Activated T-helper 1 cell treated with Interleukin-2 at 50 U/mL for 16 hours (primary cell): ENCODE results near the gene DGCR2.
"Not testable (repeated sequence)": the region's sequence is repeated elsewhere in the genome, so short reads cannot be mapped to it uniquely, and the experiment has no call there.

Experiments
- DNase-seq: peaks from one replicate; pipeline ENCODE4 v3.0.0-alpha.2; 2020; ENCODE audit warnings: low read depth

DGCR2 gene

DNA sequence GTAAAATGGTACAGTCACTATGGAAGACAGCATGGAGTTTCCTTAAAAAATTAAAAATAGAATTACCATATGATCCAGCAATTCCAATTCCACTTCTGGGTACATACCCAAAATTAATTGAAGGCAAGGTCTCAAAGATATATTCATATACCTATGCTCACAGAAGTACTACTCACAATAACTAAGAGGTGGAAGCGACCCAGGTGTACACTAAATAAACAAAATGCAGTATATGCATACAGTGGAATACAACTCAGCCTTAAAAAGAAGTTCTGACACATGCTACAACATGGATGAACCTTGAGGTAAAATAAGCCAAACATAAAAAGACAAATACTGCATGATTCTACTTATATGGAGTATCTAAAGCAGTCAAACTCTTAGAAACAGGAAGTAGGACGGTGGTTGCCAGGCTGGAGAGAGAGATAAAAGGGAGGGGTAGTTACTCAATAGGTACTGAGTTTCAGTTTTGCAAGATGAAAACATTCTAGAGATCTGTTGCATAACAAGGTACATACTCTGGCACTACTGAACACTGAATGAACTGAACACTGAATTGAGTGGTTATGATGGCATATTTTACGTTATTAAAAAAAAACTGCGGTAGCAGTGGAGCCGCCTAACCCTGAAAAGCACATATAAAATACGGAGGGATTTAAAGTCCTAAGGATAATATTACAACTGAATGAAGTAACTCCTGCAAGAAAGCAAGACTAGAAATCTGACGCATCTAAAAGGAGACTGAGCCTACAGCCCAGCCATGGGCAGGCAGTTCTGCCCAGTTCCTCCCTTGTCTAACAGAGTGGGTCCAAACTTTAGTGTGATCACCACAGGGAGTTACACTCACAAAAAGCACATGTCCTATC lies 12.8 kb downstream of the DGCR2 start:
- DNase-seq: peak; percentile 30

DNA sequence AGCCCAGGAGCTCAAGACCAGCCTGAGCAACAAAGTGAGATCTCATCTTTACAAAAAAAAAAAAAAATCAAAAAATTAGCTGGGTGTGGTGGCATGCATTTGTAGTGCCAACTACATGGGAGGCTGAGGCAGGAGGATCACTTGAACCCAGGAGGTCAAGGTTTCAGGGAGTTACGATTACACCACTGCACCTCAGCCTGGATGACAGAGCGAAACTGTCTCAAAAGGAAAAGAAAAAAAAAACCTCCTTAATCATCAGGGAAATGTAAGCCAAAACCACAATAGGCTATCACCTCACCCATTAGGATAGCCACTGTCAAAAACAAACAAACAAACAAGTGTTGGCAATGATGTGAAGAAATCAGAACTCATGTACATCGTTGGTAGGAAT lies 13.4 kb downstream of the DGCR2 start:
- DNase-seq: no peak

DNA sequence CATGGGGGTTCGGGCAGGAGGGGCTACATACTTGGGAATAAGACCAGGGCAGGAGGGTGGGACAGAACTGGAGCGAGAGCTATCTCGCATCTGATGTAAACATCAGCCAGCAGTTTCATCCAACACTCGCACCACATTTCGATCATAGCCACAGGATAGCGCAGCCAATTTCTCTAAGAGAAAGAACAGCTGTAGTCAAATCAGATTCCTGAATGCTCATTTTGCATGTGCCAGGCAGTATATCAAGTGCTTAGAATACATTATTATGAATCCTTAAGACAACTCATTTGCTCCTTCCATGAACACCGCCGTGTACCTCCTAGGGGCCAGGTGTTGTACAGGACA lies 14.5 kb downstream of the DGCR2 start:
- DNase-seq: no peak

DNA sequence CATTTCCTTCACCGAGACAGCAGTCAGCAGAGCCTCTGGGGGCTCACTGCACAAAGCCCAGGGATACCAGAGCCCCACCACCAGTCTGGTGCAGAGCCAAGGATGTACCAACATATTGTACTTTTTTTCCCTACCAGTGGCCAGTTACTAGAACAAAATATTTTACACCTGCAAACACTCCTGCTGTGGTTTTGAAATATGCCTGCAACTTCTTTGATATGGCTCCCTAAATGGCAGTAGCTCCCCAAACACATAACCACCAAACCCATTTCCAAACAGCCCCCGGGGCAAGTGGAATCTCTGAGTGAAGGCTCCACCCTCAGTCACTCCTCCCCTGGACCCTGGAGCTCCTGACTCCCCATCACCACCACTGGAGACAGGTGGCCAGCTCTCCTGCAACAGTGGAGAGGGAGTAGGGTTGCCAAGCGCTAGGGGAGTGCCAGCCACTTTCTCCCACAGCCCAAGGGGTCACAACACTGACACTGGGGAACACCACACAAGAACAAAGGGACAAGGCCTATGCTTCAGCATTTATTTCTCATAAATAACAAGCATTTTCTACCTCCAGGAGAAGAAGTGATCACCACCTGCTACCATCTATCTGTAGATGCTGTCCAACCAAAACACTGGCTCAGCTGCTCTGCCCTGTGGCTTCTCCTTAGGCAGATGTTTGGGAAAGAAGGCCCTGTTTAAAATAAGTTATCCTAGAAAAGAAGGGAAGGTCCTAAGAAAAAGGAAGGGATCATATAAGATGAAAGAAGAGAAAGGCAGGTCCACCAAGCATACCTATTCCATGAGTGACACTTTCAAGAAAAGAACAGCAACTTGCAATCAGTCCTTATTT lies 15.1 kb downstream of the DGCR2 start:
- no peak for DNase-seq

DNA sequence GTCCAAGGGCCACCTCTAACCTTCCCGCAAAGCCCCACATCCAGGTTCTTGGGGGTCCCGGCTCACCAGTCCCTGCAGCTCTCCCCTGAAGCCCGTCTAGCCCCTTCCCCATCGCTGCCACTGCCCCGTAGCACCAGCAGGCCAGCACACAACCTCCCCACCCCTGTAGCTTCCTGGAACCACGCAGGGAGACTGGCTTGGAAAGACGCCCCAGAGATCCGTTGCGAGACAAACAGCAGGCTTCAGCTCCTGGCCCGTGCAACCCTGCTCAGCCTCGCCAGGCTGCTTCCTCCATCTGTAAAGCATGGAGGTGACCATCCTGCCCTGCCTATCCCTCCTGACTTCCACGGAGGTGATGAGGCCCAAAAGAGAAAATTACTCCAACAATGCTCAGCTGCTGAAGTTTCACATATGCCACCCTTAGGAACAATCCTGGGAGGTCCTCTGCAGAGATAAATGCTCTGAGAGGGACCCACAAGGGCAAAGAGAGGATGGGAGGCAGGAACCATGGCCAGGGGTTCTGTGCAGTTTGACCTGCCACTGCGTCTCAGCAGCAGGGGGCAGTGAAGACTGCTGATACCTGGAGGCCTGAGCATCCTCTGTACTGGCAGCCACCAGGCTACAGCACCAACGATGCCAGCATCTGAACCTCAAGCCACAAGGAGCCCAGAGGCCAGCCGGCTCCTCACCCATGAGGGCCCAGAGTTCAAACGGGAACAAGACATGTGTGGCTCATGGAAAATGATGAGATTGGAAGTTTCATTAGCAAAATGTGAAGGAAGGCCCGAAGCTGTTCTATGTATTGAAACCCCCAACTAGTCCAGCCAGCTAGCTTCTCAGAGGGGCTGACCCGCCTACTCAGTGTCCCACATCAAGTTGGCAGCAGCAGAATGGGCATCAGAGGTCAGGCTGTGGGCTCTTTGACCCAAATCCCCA lies 16.1 kb downstream of the DGCR2 start:
- DNase-seq: peak; percentile 25

DNA sequence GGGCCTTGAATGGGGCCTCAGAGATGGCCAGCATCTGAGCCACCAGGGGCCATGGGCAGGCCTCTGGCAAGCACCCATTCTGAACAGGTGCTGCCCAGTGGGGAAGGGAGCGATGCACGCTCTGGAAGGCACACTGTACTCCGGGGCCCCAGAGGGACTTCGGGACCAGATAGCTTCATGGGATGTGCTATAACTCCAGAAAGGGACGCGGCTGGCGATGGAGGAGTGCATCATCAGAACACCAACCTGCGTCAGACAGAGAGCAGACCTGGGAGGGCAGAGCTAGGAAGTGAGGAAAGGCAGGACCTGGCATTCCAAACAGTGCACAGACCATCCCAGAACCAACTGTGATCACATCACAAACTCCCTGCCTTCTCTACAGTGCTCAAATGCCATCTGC lies 16.8 kb downstream of the DGCR2 start:
- no peak for DNase-seq

DNA sequence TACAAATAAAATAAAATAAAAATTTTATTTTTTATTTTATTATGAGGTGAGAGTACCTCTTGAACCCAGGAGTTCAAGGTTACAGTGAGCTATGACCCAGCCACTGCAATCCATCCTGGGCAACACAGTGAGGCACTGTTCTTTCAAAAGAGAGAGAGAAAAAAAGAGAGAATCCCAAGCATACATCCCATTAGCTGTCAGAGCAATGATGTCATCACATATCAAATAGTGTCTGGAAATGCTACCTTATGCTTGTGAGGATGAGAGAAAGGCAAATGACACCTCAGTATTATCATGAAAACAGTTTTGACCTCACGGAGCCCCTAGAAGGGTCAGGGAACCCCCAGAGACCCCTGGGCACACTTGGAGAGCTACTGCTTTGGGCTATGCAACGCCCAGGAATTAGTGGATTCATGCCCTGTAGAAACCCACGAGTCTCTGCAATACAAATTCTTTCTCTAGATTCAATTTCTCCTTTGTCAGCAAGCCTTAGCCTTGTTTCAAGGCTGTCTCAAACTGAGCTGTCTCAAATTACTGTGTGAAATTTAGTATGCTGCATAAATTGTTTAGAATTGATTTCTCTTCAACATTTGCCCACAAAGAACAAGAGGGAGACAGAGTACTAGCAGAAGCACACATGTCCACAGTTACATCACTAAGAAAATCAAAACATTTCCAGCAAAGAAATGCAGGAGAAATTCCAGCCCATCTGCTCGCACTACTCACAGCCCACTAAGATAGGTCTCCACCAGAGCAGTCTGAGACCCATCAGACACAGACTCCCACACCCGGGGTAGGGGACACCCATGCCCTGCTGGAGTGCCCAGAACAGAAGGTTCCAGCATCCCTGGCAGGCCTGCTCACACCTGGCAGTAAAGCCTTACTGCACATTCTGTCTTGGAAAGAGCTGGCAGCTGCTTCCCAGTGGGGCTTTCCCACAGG lies 18.1 kb downstream of the DGCR2 start:
- DNase-seq: no peak

DNA sequence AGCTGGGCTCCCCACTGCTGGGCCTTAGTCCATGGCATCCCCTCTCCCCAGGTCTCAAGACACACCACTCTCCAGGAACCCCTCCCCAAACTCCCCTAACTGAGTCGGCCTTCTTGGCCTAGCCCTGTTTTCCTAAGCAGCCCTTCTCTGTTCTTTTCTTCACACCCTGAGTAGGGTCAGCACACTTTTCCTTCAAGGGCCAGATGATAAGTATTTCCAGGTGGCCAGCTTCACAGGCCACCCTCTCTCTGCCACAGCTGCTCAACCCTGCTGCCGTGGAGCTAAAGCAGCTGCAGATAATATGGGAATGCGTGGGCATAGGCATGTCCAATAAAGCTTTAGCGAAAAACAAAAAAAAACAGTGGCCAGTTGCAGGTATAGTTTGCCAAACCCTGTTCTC lies 24.1 kb downstream of the DGCR2 start:
- DNase-seq: no peak

DNA sequence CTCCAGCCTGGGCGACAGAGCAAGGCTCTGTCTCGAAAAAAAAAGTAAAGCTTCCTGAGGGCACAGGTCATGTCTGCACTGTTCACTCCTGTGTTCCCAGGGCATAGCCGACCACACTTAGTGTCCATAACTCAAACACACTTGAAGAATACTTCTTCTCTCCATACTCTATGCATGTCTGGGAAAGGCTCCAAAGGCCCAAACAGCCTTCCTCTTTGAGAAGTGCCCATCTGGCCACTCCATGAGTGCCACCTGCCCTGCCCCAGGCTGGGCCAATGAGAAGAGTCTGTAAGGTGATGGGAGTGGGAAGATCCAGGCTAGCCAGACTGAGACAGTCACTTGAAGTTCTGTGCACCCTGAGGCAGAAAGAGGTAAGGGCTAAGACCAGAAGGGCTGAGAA lies 24.7 kb downstream of the DGCR2 start:
- DNase-seq: no peak

DNA sequence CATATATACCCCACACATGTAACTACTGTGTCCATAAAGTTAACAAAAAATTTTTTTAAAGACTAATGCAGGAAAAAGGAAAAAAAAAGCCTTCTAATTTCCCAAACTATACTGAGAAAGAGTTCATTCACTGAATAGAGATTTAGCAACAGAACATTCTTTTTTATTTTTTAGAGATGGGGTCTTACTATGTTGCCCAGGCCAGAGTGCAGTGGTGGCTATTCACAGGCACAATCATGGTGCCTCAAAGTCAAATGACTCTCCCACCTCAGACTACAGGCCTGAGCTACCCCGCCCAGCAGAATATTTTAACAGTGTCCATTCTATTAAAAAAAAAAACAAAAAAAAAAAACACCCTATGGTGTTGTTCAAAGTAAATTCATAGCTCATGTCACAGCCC lies 25.7 kb downstream of the DGCR2 start:
- no peak for DNase-seq

DNA sequence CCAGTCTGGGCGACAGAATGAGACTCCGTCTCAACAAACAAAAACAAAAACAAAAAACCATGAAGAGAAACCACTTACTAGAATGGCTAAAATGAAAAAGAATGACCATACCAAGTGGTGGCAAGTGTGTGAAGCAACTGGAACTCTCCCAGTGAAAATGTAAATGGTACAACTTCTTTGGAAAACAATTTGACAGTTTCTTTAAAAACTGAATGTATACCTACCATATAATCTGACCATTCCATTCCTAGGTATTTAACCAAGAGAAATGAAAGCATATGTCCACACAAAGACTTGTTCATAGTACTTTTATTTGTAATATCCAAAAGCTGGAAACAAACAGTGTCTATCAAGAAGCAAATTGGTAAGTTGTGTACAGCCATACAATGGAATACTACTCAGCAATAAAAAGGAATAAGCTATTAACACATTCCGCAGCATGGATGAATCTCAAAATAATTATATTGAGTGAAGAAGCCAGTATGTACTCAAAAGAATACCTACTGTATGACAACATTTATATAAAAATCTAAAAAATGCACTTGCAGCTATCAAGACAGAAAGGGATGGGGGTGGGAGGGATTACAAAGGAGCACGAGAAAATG lies 27.7 kb downstream of the DGCR2 start:
- DNase-seq: no peak

DNA sequence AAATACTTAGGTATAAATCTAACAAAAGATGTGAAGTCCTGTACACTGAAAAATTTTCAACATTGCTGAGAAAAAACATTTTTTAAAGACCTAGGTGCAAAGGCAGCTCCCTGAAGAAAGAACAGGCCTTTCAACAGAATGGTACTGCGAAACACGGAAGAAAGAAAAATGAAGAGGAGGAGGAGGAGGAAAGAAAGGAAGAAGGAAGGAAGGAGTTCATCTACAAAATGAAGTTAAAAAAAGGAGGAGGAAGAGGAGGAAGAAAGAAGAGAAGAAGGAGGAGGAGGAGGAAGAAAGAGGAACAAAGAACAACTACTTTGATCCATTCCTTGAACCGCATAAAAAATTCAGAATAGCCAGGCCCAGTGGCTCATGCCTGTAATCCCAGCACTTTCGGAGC lies 29.5 kb downstream of the DGCR2 start:
- DNase-seq: no peak

DNA sequence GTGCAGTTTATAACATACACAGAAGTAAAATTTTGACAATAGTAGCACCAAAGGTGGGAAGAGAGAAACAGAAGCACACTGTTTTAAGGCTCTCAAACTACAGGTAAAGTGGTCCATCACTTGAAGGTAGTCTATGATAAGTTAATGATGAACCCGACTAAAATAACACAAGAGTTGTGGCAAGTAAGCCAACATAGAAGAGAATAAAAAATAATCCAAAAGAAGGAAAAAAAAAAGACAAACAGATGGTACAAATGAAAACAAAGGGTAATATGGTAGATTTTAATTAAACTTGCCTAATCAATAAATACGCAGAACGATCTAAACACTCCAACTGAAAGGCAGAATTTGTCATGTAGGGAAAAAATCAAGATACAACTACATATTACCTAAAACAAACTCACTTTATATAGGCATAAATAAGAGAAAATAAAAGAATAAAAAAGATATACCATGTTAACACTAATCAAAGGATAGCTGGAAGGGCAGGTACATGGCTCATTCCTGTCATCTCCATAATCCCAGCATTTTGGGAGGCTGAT lies 31.6 kb downstream of the DGCR2 start:
- DNase-seq: no peak

DNA sequence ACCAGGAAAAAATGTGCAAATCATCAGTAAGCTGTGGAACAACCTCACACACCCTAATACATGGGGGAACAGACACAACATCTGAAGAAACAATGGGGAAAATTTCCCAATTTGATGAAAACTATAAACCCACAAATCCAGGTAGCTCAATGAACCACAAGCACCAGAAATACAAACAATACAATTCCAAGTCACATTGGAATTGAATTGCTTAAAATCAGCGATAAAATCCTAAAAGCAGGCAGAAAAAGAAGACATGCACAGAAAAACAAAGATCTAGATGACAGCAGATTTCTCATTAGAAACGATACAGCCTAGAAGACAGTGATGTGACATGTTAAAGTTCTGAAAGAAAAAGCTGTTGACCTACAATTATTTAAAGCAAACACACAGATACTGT lies 32.0 kb downstream of the DGCR2 start:
- DNase-seq: no peak

DNA sequence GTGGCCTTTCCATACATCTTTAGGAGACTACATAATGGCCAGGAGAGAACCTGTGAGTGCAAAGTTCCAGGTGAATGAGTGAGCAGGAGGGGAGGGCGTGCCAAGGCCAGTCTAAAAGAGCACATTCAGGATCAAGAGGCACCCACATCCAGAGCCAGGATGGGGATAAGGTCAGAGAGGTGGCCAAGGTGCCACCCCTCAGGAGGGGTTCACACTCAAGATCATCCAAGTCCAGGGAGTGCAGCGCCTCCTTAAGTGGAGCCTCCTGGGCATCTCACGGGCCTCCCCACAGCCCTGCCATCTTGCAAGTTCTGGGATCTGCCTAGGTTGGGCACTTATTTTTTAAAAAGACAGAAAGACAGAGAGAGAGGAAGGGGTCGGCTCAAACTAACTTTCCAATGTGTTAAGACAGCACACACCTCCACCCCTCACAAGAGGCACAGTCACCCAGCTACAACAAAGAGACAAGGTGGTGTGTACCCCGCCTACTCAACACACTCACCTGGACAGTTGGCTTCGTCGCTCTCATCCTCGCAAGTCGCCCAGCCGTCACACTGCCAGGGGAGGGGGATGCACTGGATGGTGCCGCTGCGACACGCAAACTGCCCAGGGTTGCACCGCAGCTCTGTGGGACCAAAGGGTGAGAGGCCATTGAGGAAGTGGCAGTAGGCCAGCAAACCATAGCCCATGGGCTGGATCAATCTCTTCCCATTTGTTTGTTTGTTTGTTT lies 33.2 kb downstream of the DGCR2 start:
- no peak for DNase-seq

DNA sequence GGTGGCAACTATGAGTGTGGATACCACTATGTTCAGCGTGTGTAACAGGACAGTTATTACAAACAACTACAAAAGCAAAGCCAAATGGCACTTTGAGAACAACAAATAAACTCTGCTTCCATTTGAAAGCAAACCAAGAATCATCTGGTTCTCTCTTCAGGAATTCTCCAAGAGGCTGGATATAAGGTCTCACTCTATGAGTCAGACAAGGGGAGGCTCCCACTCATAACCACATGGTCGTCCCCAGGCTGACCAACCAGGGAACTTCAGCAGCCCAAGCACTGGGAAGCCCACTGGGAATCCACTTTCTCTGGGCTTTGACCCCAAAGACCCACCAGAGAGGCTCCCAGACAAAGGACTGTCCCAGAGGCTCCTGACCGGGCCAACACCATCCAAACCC lies 35.3 kb downstream of the DGCR2 start:
- DNase-seq: no peak

DNA sequence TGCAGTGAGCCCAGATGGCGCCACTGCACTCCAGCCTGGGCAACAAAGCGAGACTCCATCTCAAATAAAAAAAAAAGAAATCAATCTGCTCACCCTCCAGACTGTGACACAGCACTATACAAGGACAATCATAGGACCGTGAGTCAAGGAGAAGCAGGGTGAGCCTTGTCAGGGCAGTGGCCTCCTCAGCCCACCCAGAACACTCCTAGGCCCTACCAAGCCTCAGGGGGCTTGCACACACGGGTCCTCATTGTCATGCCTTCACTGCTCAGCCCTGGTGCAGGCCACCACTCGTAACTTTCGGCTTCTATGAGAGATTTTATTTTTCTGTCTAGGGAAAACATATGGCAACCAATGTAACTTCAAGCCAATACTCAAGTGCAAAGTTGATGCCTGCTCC lies 35.8 kb downstream of the DGCR2 start:
- no peak for DNase-seq

DNA sequence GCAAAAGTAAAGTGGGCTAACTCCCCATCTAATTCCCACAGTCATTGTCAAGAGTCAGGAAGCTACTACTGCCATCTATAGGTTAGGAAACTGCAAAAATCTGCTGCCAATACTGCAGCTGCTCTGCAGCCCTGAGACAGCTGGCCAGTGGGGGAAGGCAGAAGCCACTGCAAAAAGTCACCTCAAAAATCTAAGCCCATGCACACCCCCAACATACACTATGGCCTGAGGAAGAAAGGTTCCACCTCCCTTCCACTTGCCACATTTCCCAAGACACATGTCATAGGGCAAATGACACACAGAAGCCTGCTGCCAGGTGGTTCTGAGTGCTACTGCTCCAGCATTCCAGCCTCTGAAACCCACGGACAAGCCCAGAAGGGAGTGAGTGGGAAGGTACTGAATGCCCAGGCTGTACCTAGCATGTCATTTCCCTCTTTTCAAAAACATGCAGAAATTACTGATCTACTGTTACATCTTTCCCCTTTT lies 36.9 kb downstream of the DGCR2 start:
- no peak for DNase-seq

DNA sequence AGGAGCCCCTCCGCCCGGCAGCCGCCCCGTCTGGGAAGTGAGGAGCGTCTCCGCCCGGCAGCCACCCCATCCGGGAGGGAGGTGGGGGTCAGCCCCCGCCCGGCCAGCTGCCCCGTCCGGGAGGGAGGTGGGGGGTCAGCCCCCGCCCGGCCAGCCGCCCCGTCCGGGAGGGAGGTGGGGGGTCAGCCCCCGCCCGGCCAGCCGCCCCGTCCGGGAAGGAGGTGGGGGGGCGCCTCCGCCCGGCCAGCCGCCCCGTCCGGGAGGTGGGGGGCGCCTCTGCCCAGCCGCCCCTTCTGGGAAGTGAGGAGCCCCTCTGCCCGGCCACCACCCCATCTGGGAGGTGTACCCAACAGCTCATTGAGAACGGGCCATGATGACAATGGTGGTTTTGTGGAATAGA lies 37.6 kb downstream of the DGCR2 start:
- DNase-seq: not testable (repeated sequence)

DNA sequence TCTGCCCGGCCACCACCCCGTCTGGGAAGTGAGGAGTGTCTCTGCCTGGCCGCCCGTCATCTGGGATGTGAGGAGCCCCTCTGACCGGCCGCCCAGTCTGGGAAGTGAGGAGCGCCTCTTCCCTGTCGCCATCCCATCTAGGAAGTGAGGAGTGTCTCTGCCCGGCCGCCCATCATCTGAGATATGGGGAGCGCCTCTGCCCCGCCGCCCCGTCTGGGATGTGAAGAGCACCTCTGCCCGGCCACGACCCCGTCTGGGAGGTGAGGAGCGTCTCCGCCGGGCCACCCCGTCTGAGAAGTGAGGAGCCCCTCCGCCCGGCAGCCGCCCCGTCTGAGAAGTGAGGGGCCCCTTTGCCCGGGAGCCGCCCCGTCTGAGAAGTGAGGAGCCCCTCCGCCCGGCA lies 38.1 kb downstream of the DGCR2 start:
- DNase-seq: not testable (repeated sequence)
